Measurements from ENCODE around the gene ST8SIA6. TPM values are rescaled to one million over a fixed set of nuclear protein-coding genes. Genes with fewer than 3 reads are reported as not detected.

ST8SIA6 gene
- total and polyA plus RNA-seq, 10 of the 15 experiments (the other 5 are each of a cell fraction or from before 2014, with no cell fraction given) = 0.22 TPM; not detected in 9

- DNase-seq (ENCODE audit: low read depth, low spot score) = no peak
- no peaks in the 10 kb centered on the region; the same call in 2 of the 3 replicates for H3K9me3 ChIP-seq (replicated peaks; ENCODE audit: control insufficient read depth, insufficient read depth, low read length)
- ATAC-seq = no peak
- H3K27me3 ChIP-seq (replicated peaks in 1 of 2; ENCODE audit: control insufficient read depth in 2 of 2, insufficient read depth in 2 of 2, low read length in 1 of 2) = peaks cover 5 to 8% of the 10 kb centered on the region in 2 experiments; a peak in 3 of 4 replicates
- intact Hi-C loops (cut with micrococcal nuclease; ENCODE audit: unreplicated experiment) (no loop called here), in situ Hi-C loops (cut with MboI) (no loop called here)
- ChIA-PET RAD21 (ENCODE audit: unreplicated experiment) (interaction anchor here (1.4 kb wide), 1 partner anchor 49 kb away, joined by 3 read pairs; no protein-coding TSS in a partner anchor), SMC1A (ENCODE audit: uncharacterized antibody, unreplicated experiment) (no interaction called here), POLR2A (no interaction called here), CTCF (no interaction called here)
- FAIRE-seq = no peak
- no TSS peak for BruUV-seq (replicated peaks)
- H3K9ac ChIP-seq (ENCODE audit: control insufficient read depth, insufficient read depth, low read length) = no peak overlapping the region
- H3K4me2 ChIP-seq (ENCODE audit: control insufficient read depth, insufficient read depth) = no peak overlapping the region
- H3K4me3 ChIP-seq = no peak overlapping the region
- no peak overlapping the region for H3K27ac ChIP-seq (ENCODE audit: control insufficient read depth, insufficient read depth)
- no peak overlapping the region for H2AFZ ChIP-seq (ENCODE audit: control insufficient read depth, low read depth, low read length)
- H4K20me1 ChIP-seq (ENCODE audit: control insufficient read depth, insufficient read depth) = no peaks in the 10 kb centered on the region
- H3K79me2 ChIP-seq (ENCODE audit: control insufficient read depth, insufficient read depth, low read length) = no peaks in the 10 kb centered on the region
- no peaks in the 10 kb centered on the region for H3K36me3 ChIP-seq (ENCODE audit: control insufficient read depth in 2 of 2, insufficient read depth in 2 of 2, low read length in 1 of 2)
- TF ChIP-seq HSF1 (IDR thresholded peaks at IDR 0.05; ENCODE audit: low read depth, low read length) = no peak
- TF ChIP-seq NRF1 (conservative IDR thresholded peaks at IDR 0.05; ENCODE audit: low read depth, low read length) = no peak
- TF ChIP-seq BCL3 (IDR thresholded peaks at IDR 0.05; ENCODE audit: borderline replicate concordance, insufficient read depth, low read depth, low read length, poor library complexity, severe bottlenecking) = no peak
- TF ChIP-seq, protein P1, sequence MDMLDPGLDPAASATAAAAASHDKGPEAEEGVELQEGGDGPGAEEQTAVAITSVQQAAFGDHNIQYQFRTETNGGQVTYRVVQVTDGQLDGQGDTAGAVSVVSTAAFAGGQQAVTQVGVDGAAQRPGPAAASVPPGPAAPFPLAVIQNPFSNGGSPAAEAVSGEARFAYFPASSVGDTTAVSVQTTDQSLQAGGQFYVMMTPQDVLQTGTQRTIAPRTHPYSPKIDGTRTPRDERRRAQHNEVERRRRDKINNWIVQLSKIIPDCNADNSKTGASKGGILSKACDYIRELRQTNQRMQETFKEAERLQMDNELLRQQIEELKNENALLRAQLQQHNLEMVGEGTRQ (IDR thresholded peaks at IDR 0.05; ENCODE audit: borderline replicate concordance, low read depth, low read length) = no peak
- TF ChIP-seq EP300 (IDR thresholded peaks at IDR 0.05; ENCODE audit: borderline replicate concordance in 1 of 2, control insufficient read depth in 1 of 2, low read depth in 2 of 2, low read length in 2 of 2) = no peak
- WGBS (ENCODE audit: insufficient coverage, insufficient replicate concordance, low lambda C conversion rate, missing lambda C conversion rate) = 15% methylated on average over 2 of the region's 2 CpGs
- H3K4me1 ChIP-seq (ENCODE audit: control insufficient read depth, insufficient read depth, low read length) = no peaks in the 10 kb centered on the region
Measured at GRCh38 chr10:17456032-17456548, 1.7 kb upstream of the ST8SIA6 start.

Measured in GM12878 (cell line).